Type B pancreatic cell (in vitro differentiated cells): ENCODE data around the gene TLL2. TPM values are rescaled to one million over a fixed set of nuclear protein-coding genes. Genes with fewer than 3 reads are reported as not detected.

Experiments used
- DNase-seq: peaks from one replicate; pipeline ENCODE4 v3.0.0; 2021; ENCODE audit warnings: mixed read lengths; ENCODE audit not compliant: unreplicated experiment; ENCODE audit errors: extremely low spot score
- H3K27ac Mint-ChIP-seq: 2 replicates; pipeline ENCODE4 v1.8.0; 2021; ENCODE audit warnings: mild to moderate bottlenecking, mixed read lengths
- H3K27me3 Mint-ChIP-seq: 2 replicates; pipeline ENCODE4 v1.8.0; 2021; ENCODE audit warnings: mixed read lengths
- H3K36me3 Mint-ChIP-seq: 2 replicates; pipeline ENCODE4 v1.8.0; 2021; ENCODE audit warnings: mixed read lengths
- H3K4me1 Mint-ChIP-seq: one replicate; pipeline ENCODE4 v1.8.0; 2021; ENCODE audit warnings: mixed read lengths; ENCODE audit not compliant: unreplicated experiment
- H3K4me3 Mint-ChIP-seq: 2 replicates; pipeline ENCODE4 v1.8.0; 2021; ENCODE audit warnings: mild to moderate bottlenecking, mixed read lengths
- H3K9me3 Mint-ChIP-seq: 2 replicates; pipeline ENCODE4 v1.8.0; 2021; ENCODE audit warnings: mixed read lengths
- total RNA-seq: library from RNA; stranded (reverse); gene quantifications from 2 replicates; pipeline ENCODE4 v1.2.1, GENCODE V29; 2021; ENCODE audit warnings: low replicate concordance
- TF ChIP-seq, protein P1 (sequence below): fragments of 200-600 bp; sonication (generic); conservative IDR thresholded peaks from 2 replicates; pipeline ENCODE4 v1.5.0; 2021; ENCODE audit warnings: antibody characterized with exemption, mild to moderate bottlenecking

TLL2 gene
- total RNA-seq, 1 donor from 2014 or later, result 0.85 TPM

- no peaks in the 10 kb centered on the region for H3K9me3 Mint-ChIP-seq
- TF ChIP-seq, protein P1, sequence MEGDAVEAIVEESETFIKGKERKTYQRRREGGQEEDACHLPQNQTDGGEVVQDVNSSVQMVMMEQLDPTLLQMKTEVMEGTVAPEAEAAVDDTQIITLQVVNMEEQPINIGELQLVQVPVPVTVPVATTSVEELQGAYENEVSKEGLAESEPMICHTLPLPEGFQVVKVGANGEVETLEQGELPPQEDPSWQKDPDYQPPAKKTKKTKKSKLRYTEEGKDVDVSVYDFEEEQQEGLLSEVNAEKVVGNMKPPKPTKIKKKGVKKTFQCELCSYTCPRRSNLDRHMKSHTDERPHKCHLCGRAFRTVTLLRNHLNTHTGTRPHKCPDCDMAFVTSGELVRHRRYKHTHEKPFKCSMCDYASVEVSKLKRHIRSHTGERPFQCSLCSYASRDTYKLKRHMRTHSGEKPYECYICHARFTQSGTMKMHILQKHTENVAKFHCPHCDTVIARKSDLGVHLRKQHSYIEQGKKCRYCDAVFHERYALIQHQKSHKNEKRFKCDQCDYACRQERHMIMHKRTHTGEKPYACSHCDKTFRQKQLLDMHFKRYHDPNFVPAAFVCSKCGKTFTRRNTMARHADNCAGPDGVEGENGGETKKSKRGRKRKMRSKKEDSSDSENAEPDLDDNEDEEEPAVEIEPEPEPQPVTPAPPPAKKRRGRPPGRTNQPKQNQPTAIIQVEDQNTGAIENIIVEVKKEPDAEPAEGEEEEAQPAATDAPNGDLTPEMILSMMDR, result no peak
- no peak overlapping the region for H3K4me3 Mint-ChIP-seq
- H3K27ac Mint-ChIP-seq, result no peak overlapping the region
- DNase-seq, result no peak
- no peaks in the 10 kb centered on the region for H3K36me3 Mint-ChIP-seq
- H3K27me3 Mint-ChIP-seq, result peaks cover 19% of the 10 kb centered on the region
- H3K4me1 Mint-ChIP-seq, result peaks cover 11% of the 10 kb centered on the region
These were observed 98.4 kb downstream of the TLL2 start for GRCh38 chr10:96415150-96415890.

DNA sequence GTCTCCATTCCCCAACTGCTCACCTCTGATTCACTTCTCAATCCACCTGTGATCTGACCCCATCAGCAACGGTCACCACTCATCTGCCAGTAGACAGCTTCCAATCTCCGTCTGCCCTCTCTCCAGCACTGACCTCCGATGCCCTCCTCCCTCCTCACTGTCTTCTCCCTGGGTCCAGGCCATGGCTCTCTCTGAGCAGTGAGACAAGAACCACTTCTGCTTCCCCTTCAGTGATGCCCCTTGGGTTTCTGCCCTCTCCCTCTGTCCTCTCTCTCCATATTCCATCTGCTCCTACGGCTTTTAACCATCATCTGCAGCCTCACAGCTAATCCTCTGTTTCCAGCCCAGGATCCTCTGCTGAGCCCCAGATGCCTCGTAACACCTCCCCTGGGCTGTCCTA is 99.4 kb downstream of the TLL2 start:
- H3K4me3 Mint-ChIP-seq, result no peak overlapping the region
- H3K36me3 Mint-ChIP-seq, result no peaks in the 10 kb centered on the region
- peaks cover 16% of the 10 kb centered on the region for H3K27me3 Mint-ChIP-seq
- H3K9me3 Mint-ChIP-seq, result no peaks in the 10 kb centered on the region
- H3K27ac Mint-ChIP-seq, result no peak overlapping the region
- peaks cover 4% of the 10 kb centered on the region for H3K4me1 Mint-ChIP-seq
- no peak for DNase-seq
- TF ChIP-seq, protein P1, result no peak

DNA sequence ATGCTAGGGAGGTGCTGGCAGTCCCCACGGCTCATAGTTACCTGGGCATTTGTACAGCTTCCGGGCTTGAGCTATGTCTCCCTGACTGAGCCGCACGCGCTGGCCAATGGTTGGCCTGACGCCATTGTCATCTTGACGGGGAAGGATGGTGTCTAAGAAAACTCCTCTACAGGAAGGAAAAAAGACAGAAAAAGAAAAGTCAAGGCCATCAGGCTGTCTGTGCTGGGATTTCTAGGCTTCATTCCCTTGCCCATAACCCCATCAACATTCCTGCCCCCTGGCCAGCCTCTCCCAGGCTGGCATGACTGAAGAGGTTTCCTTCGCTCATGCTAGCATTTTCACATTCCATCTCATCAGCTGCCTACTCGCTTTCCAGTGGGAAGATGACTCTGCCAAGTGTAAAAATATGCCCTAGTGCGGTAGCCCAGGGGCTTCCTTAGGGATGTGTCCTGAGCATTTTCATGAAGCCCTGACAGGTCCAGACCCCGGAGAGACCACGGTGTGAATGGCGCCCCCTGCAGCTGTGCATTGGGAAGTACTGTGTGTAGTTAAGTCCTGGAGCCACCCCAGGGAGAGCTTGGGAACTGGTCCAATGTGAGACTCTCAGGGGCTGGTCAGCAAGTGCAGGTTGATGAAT is 100.5 kb downstream of the TLL2 start:
- H3K36me3 Mint-ChIP-seq, result no peaks in the 10 kb centered on the region
- H3K27me3 Mint-ChIP-seq, result peaks cover 20% of the 10 kb centered on the region
- TF ChIP-seq, protein P1, result peak; percentile 42
- H3K9me3 Mint-ChIP-seq, result no peaks in the 10 kb centered on the region
- H3K4me3 Mint-ChIP-seq, result no peak overlapping the region
- no peaks in the 10 kb centered on the region for H3K4me1 Mint-ChIP-seq
- no peak for DNase-seq
- H3K27ac Mint-ChIP-seq, result no peak overlapping the region

DNA sequence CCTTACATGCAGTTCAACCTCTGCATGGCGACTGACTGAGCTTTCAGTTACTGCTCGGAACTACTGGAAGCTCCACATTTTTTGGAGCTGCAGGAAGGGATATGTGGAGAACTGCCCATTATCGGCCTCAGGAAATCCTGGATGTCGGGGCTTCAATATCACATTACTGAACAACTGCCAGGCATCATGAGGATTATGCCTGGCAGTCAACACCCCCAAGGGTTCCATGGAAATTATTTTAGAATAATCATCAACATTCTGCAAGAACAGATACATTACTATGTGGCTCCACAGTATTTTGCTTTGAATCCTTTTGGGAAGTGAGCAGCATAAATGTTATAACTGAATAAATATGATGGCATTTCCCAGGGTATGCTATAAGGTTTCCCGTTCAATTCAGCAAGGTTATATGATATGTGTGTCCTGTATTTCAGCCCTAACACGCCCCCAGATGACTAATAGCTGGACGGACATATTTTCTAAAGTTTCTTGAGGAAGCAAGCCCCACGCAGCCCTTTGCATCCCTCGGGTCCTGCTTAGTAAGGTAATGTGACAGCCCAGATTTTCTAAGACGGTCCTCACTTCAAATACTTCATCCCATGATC is 101.9 kb downstream of the TLL2 start:
- TF ChIP-seq, protein P1, result no peak
- H3K4me1 Mint-ChIP-seq, result peaks cover 10% of the 10 kb centered on the region
- no peak overlapping the region for H3K4me3 Mint-ChIP-seq
- H3K9me3 Mint-ChIP-seq, result no peaks in the 10 kb centered on the region
- no peak overlapping the region for H3K27ac Mint-ChIP-seq
- peaks cover 30% of the 10 kb centered on the region for H3K27me3 Mint-ChIP-seq
- no peaks in the 10 kb centered on the region for H3K36me3 Mint-ChIP-seq
- DNase-seq, result no peak

DNA sequence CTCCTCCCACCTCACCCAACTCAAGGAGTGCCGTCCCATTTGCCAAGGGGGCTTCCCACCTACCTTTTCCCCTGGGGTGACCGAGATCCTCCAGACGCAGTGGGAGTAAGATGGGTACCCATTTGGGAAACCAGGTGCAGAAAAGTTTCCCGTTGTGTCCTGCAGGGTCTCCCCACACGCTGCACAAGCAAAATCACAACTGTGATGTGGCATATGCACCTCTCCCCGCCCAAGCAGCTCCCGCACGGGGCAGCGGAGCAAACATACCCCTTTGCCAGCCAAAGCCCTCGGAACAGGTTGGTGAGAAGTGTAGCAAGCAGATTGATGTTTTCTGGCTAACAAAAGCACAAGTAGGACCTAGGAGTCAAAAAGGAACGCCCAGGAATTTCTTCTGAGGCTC is 103.4 kb downstream of the TLL2 start:
- Mint-ChIP-seq H3K27ac (no peak overlapping the region), H3K9me3 (no peaks in the 10 kb centered on the region), H3K27me3 (peaks cover 42% of the 10 kb centered on the region), H3K4me1 (peaks cover 16% of the 10 kb centered on the region), H3K36me3 (no peaks in the 10 kb centered on the region), H3K4me3 (no peak overlapping the region)
- TF ChIP-seq, protein P1, result no peak
- DNase-seq, result no peak
